Ovary (tissue), 9 donors: ENCODE measurements around the gene TSGA10. TPM values are rescaled to one million over a fixed set of nuclear protein-coding genes. Genes with fewer than 3 reads are reported as not detected.

ENCODE experiments used
- DNase-seq, 5 donors: peaks; one replicate each; pipeline ENCODE4 v3.0.0-alpha.2; 2019 to 2020
- H3K27ac ChIP-seq, 2 donors: fragments of 200-600 bp; one replicate each; pipeline versions ENCODE4 v1.5.1 to v1.8.0; 2019 to 2022
- H3K27me3 ChIP-seq: fragments of 200-600 bp; one replicate; pipeline ENCODE4 v1.8.0; 2022
- H3K36me3 ChIP-seq: fragments of 200-600 bp; sonication (generic); one replicate; pipeline ENCODE4 v1.5.1; 2019
- H3K4me1 ChIP-seq: one replicate; pipeline ENCODE4 v1.8.1; 2013; ENCODE audit warnings: mild to moderate bottlenecking, moderate library complexity; ENCODE audit not compliant: insufficient read depth
- H3K4me3 ChIP-seq: fragments of 200-600 bp; sonication (generic); one replicate; pipeline ENCODE4 v1.5.1; 2017
- H3K9me3 ChIP-seq, 2 donors: fragments of 200-600 bp in 1 of 2; sonication (generic) in 1 of 2; one replicate each; pipeline versions ENCODE4 v1.5.1 to v1.8.1; 2013 to 2019; ENCODE audit warnings: mild to moderate bottlenecking in 1 of 2, moderate library complexity in 1 of 2
- CTCF ChIP-seq, 3 donors: fragments of 450-650 bp in 2 of 3; fragments of 200-600 bp in 1 of 3; IDR thresholded peaks; one replicate each; pipeline versions ENCODE4 v1.5.1 to v1.8.0; 2016 to 2022; ENCODE audit warnings: antibody characterized with exemption in 3 of 3, mild to moderate bottlenecking in 1 of 3
- EP300 ChIP-seq: sonication (generic); formaldehyde crosslinking; IDR thresholded peaks from one replicate; pipeline ENCODE4 v1.6.1; 2017; ENCODE audit warnings: antibody characterized with exemption
- POLR2A ChIP-seq: fragments of 450-650 bp; IDR thresholded peaks from one replicate; pipeline ENCODE4 v1.6.1; 2017; ENCODE audit warnings: antibody characterized with exemption, mild to moderate bottlenecking, moderate library complexity
- WGBS, 3 donors: extraction: QIAGEN DNeasy Blood & Tissue Kit in 1 of 3; methylation state at CpG; one replicate each; pipeline versions ENCODE4 v1.1.5 to v1.1.7; 2013 to 2017; 5-methylcytosine and 5-hydroxymethylcytosine counted together
- intact Hi-C, 4 donors: fragments of 100-400 bp; cut with DNase I; formaldehyde crosslinking; loops; one replicate each; pipeline versions ENCODE4 v1.11.0 to v1.15.1; 2022 to 2023
- polyA plus RNA-seq, 2 donors: library from polyadenylated mRNA; stranded (reverse); fragments of 200-250 nt in 1 of 2; fragments of 350-450 nt in 1 of 2; fragmentation: Illumina TruSeq in 1 of 2; extraction: RNeasy Lipid Tissue Mini Kit (QIAGEN cat#74804) in 1 of 2; gene quantifications; one replicate each; pipeline ENCODE4 v1.2.3, GENCODE V29; 2013 to 2014
- small RNA-seq: library from RNA; depleted of rRNA; stranded (forward); fragments of <200 nt; gene quantifications from one replicate; pipeline ENCODE3, GENCODE V24; 2016
- total RNA-seq, 7 donors: library from RNA; depleted of rRNA in 2 of 7; stranded (reverse); fragments of >200 nt in 2 of 7; fragmentation: NEBNext Ultra II Directional in 3 of 7; extraction: Animal tissue kit (Norgen Biotek cat#: 25700) in 3 of 7; gene quantifications; one replicate each; pipeline versions ENCODE4 v1.1.0 to v1.2.4, GENCODE V29; 2016 to 2023
- donor health status: DM: no; HTN: no; CAD: no; lungs with moderate emphysema.
- donor health status: DM: no; HTN: no; CAD: no.
- donor health status: Bipolar disorder and iron deficiency.
- donor health status: DM: yes; HTN: yes; CAD: no.
- donor health status: DM: no; HTN: no; CAD: no.
- donor health status: DM: yes; HTN: yes; CAD: no.

The TSGA10 gene
- total and polyA plus RNA-seq, 9 donors = 1.8 to 35.5 (median 8.6) TPM

GRCh38 chr2:98947554-98947953 lies 207.2 kb downstream of the TSGA10 start:
- WGBS, 3 donors = 18 to 33% (median 21%) methylated on average over 8 of the region's 8 CpGs
- intact Hi-C loops = no loop called here
- Histone ChIP-seq H3K27me3 (no peaks in the 10 kb centered on the region), H3K4me3 (no peak overlapping the region), H3K36me3 (no peaks in the 10 kb centered on the region), H3K9me3 (no peaks in the 10 kb centered on the region), H3K27ac (no peak overlapping the region), H3K4me1 (peaks cover 2% of the 10 kb centered on the region)
- no peak for TF ChIP-seq POLR2A
- TF ChIP-seq CTCF (IDR thresholded peaks at IDR 0.05) = no peak
- TF ChIP-seq EP300 = no peak
- no peak for DNase-seq

Small RNA genes within 50 kb of the gene (small RNA-seq; reads per million reads assigned to genes)
- gene AC092587.1 = not detected

Other genes with a start within 250 kb of the TSGA10 start
- gene CRACDL, start 218.7 kb downstream of the TSGA10 start, total RNA-seq = 10 to 100 TPM in 1 of 7 donors, 1 to 10 TPM in 6; 1.2 to 22.4 (median 2.9) TPM
- 1 to 10 TPM; 1.7 to 2.2 TPM for gene CRACDL, start 218.7 kb downstream of the TSGA10 start, polyA plus RNA-seq
- 1 to 10 TPM in 2 of 7 donors, under 1 TPM in 5; 0.24 to 3.0 (median 0.86) TPM for gene C2orf15, start 13.2 kb downstream of the TSGA10 start, total RNA-seq
- gene C2orf15, start 13.2 kb downstream of the TSGA10 start, polyA plus RNA-seq = under 1 TPM; 0.68 to 0.78 TPM
- 10 to 100 TPM in 3 of 7 donors, 1 to 10 TPM in 4; 6.2 to 12.3 (median 9.7) TPM for gene LIPT1, start within 50 bp of the TSGA10 start, total RNA-seq
- gene LIPT1, start within 50 bp of the TSGA10 start, polyA plus RNA-seq = 10 to 100 TPM; 13.4 to 14.6 TPM
- gene MITD1, start 26.1 kb upstream of the TSGA10 start, total RNA-seq = 10 to 100 TPM; 16.0 to 26.1 (median 20.1) TPM
- 10 to 100 TPM; 26.8 to 31.6 TPM for gene MITD1, start 26.1 kb upstream of the TSGA10 start, polyA plus RNA-seq
- 10 to 100 TPM; 18.7 to 29.0 (median 21.8) TPM for gene MRPL30, start 26.2 kb upstream of the TSGA10 start, total RNA-seq
- gene MRPL30, start 26.2 kb upstream of the TSGA10 start, polyA plus RNA-seq = 10 to 100 TPM; 18.8 to 43.8 TPM
- gene LYG2, start 100.7 kb upstream of the TSGA10 start, total RNA-seq = not detected
- gene LYG2, start 100.7 kb upstream of the TSGA10 start, polyA plus RNA-seq = not detected
- gene LYG1, start 146.3 kb upstream of the TSGA10 start, total RNA-seq = 1 to 10 TPM in 5 of 7 donors, under 1 TPM in 2; 0.56 to 3.1 (median 1.0) TPM
- under 1 TPM; 0.58 to 0.96 TPM for gene LYG1, start 146.3 kb upstream of the TSGA10 start, polyA plus RNA-seq
- 10 to 100 TPM; 13.6 to 29.2 (median 21.1) TPM for gene TXNDC9, start 181.4 kb upstream of the TSGA10 start, total RNA-seq
- 10 to 100 TPM; 12.0 to 13.3 TPM for gene TXNDC9, start 181.4 kb upstream of the TSGA10 start, polyA plus RNA-seq
- gene EIF5B, start 182.4 kb upstream of the TSGA10 start, total RNA-seq = 10 to 100 TPM; 20.4 to 38.8 (median 30.4) TPM
- 10 to 100 TPM; 17.5 to 37.4 TPM for gene EIF5B, start 182.4 kb upstream of the TSGA10 start, polyA plus RNA-seq